IMR-90 (cell line): ENCODE results near the gene CDK6. TPM values are rescaled to one million over a fixed set of nuclear protein-coding genes. Genes with fewer than 3 reads are reported as not detected.

ENCODE experiments used
- ATAC-seq: fragments of 200-7000 bp; cut with Tn5 transposase; 2 replicates; pipeline ENCODE4 v1.9.1; 2020; ENCODE audit warnings: low read depth, mild to moderate bottlenecking, moderate library complexity
- BruUV-seq: library from RNA; stranded (reverse); fragments of 400-500 nt; replicated peaks from 2 replicates; lab custom pipeline; 2021; lab: Mats Ljungman, UMichigan
- CTCF ChIA-PET: fragments of 300-600 bp; formaldehyde crosslinking; extraction: SDS; loops from one replicate; lab custom pipeline; 2021; ENCODE audit warnings: antibody characterized with exemption; lab: Yijun Ruan, JAX
- POLR2A ChIA-PET: fragments of 300-600 bp; sonication (Branson Sonifier 250); formaldehyde crosslinking; loops from one replicate; lab custom pipeline; 2022; ENCODE audit warnings: antibody characterized with exemption; ENCODE audit not compliant: unreplicated experiment; lab: Charles Lee
- DNase-seq: peaks from one replicate; pipeline ENCODE4 v3.0.0; 2013
- H2AFZ ChIP-seq: replicated peaks from 2 replicates; pipeline ENCODE3; 2013; ENCODE audit warnings: low read length, mild to moderate bottlenecking; ENCODE audit not compliant: poor library complexity
- H2AK5ac ChIP-seq: 2 replicates; pipeline ENCODE4 v1.6.1; 2013; ENCODE audit warnings: low read depth, low read length, inconsistent platforms
- H2AK9ac ChIP-seq: replicated peaks from 2 replicates; pipeline ENCODE3; 2013; ENCODE audit warnings: mild to moderate bottlenecking, low read depth, low read length, moderate library complexity; ENCODE audit not compliant: poor library complexity
- H2BK120ac ChIP-seq: 2 replicates; pipeline ENCODE4 v1.6.1; 2013; ENCODE audit warnings: low read depth, low read length, inconsistent platforms
- H2BK15ac ChIP-seq: 3 replicates; pipeline ENCODE4 v1.6.1; 2013; ENCODE audit warnings: low read depth, low read length, inconsistent platforms
- H2BK20ac ChIP-seq: 2 replicates; pipeline ENCODE4 v1.6.1; 2013; ENCODE audit warnings: low read depth, mild to moderate bottlenecking, inconsistent platforms, low read length, moderate library complexity
- H2BK5ac ChIP-seq: 2 replicates; pipeline ENCODE4 v1.6.1; 2013; ENCODE audit warnings: mild to moderate bottlenecking, low read depth, low read length, inconsistent platforms; ENCODE audit not compliant: poor library complexity, severe bottlenecking
- H3K14ac ChIP-seq: replicated peaks from 2 replicates; pipeline ENCODE4 v1.6.1; 2013; ENCODE audit warnings: low read depth, low read length, inconsistent platforms
- H3K18ac ChIP-seq: 2 replicates; pipeline ENCODE4 v1.6.1; 2013; ENCODE audit warnings: low read depth, low read length, control low read depth
- H3K23ac ChIP-seq: 2 replicates; pipeline ENCODE4 v1.6.1; 2013; ENCODE audit warnings: low read depth, low read length, inconsistent platforms
- H3K27ac ChIP-seq: 2 replicates; pipeline ENCODE4 v1.5.1; 2013; ENCODE audit warnings: mild to moderate bottlenecking, control low read depth, low read length; ENCODE audit not compliant: insufficient read depth
- H3K27me3 ChIP-seq: 2 replicates; pipeline ENCODE4 v1.6.1; 2013; ENCODE audit warnings: low read length; ENCODE audit not compliant: control insufficient read depth, insufficient read depth
- H3K36me3 ChIP-seq: 2 replicates; pipeline ENCODE4 v1.6.1; 2013; ENCODE audit warnings: low read length, mixed read lengths; ENCODE audit not compliant: control insufficient read depth, insufficient read depth
- H3K4ac ChIP-seq: 2 replicates; pipeline ENCODE4 v1.6.1; 2013; ENCODE audit warnings: low read depth, low read length, inconsistent platforms
- H3K4me1 ChIP-seq: 2 replicates; pipeline ENCODE4 v1.6.1; 2013; ENCODE audit warnings: low read length, mixed read lengths; ENCODE audit not compliant: control insufficient read depth, insufficient read depth
- H3K4me2 ChIP-seq: 2 replicates; pipeline ENCODE4 v1.6.1; 2013; ENCODE audit warnings: low read depth, mild to moderate bottlenecking, control low read depth, low read length, moderate library complexity
- H3K4me3 ChIP-seq: 2 replicates; pipeline ENCODE4 v1.5.1; 2013; ENCODE audit warnings: low read depth, mild to moderate bottlenecking, control low read depth, low read length, moderate library complexity; ENCODE audit not compliant: insufficient read depth
- H3K56ac ChIP-seq: 2 replicates; pipeline ENCODE4 v1.6.1; 2013; ENCODE audit warnings: low read length, inconsistent platforms; ENCODE audit not compliant: insufficient read depth; ENCODE audit errors: extremely low read depth
- H3K79me1 ChIP-seq, 2 experiments: 2 replicates each; pipeline ENCODE4 v1.6.1; 2013; ENCODE audit warnings: low read length in 2 of 2, inconsistent platforms in 1 of 2, low read depth in 1 of 2
- H3K9ac ChIP-seq: 2 replicates; pipeline ENCODE4 v1.6.1; 2013; ENCODE audit warnings: low read depth, low read length, control low read depth
- H3K9me1 ChIP-seq: 2 replicates; pipeline ENCODE4 v1.6.1; 2013; ENCODE audit warnings: low read length, inconsistent platforms; ENCODE audit not compliant: insufficient read depth
- H3K9me3 ChIP-seq: 2 replicates; pipeline ENCODE4 v1.6.1; 2013; ENCODE audit warnings: low read length; ENCODE audit not compliant: control insufficient read depth, insufficient read depth
- H4K20me1 ChIP-seq: 2 replicates; pipeline ENCODE4 v1.6.1; 2013; ENCODE audit warnings: low read length, inconsistent platforms; ENCODE audit not compliant: insufficient read depth
- H4K5ac ChIP-seq: 2 replicates; pipeline ENCODE4 v1.6.1; 2013; ENCODE audit warnings: mild to moderate bottlenecking, low read depth, low read length, control low read depth
- H4K8ac ChIP-seq, 2 experiments: 2 replicates each; pipeline ENCODE4 v1.6.1; 2013; ENCODE audit warnings: low read depth in 2 of 2, low read length in 2 of 2, control low read depth in 1 of 2, inconsistent platforms in 1 of 2
- H4K91ac ChIP-seq: 2 replicates; pipeline ENCODE4 v1.6.1; 2013; ENCODE audit warnings: low read depth, low read length, inconsistent platforms; ENCODE audit not compliant: insufficient read depth
- BHLHE40 ChIP-seq: fragments of 150-350 bp; IDR thresholded peaks from 2 replicates; pipeline ENCODE4 v1.6.1; 2016; ENCODE audit warnings: mild to moderate bottlenecking, low read depth, low read length
- CEBPB ChIP-seq: IDR thresholded peaks from 2 replicates; pipeline ENCODE4 v1.6.1; 2012; ENCODE audit warnings: low read depth, low read length, improper control_type of control experiment
- CHD1 ChIP-seq: IDR thresholded peaks from 2 replicates; pipeline ENCODE4 v1.6.1; 2012; ENCODE audit warnings: low read depth, low read length, improper control_type of control experiment
- FOS ChIP-seq: fragments of 150-350 bp; IDR thresholded peaks from 2 replicates; pipeline ENCODE4 v1.6.1; 2016; ENCODE audit warnings: low read depth, low read length
- MAFK ChIP-seq: IDR thresholded peaks from 2 replicates; pipeline ENCODE4 v1.6.1; 2012; ENCODE audit warnings: low read depth, low read length, improper control_type of control experiment
- MAZ ChIP-seq: IDR thresholded peaks from 2 replicates; pipeline ENCODE4 v1.6.1; 2012; ENCODE audit warnings: low read depth, mild to moderate bottlenecking, low read length, improper control_type of control experiment, moderate library complexity, borderline replicate concordance
- MXI1 ChIP-seq: IDR thresholded peaks from 2 replicates; pipeline ENCODE4 v1.6.1; 2012; ENCODE audit warnings: low read depth, mild to moderate bottlenecking, low read length, moderate library complexity, borderline replicate concordance
- NFE2L2 ChIP-seq: fragments of 150-350 bp; IDR thresholded peaks from 2 replicates; pipeline ENCODE4 v1.6.1; 2016; ENCODE audit warnings: low read depth, mild to moderate bottlenecking, low read length
- POLR2A ChIP-seq: IDR thresholded peaks from 2 replicates; pipeline ENCODE4 v1.6.1; 2012; ENCODE audit warnings: mild to moderate bottlenecking, low read depth, low read length
- RAD21 ChIP-seq: IDR thresholded peaks from 2 replicates; pipeline ENCODE4 v1.6.1; 2012; ENCODE audit warnings: low read length, improper control_type of control experiment
- RCOR1 ChIP-seq: IDR thresholded peaks from 2 replicates; pipeline ENCODE4 v1.6.1; 2012; ENCODE audit warnings: mild to moderate bottlenecking, low read length, improper control_type of control experiment; ENCODE audit not compliant: insufficient replicate concordance
- RFX5 ChIP-seq: IDR thresholded peaks from 2 replicates; pipeline ENCODE4 v1.8.0; 2012; ENCODE audit warnings: low read depth, mild to moderate bottlenecking, low read length, moderate library complexity
- SMC3 ChIP-seq: fragments of 150-350 bp; IDR thresholded peaks from 2 replicates; pipeline ENCODE4 v1.6.1; 2016; ENCODE audit warnings: low read depth, mild to moderate bottlenecking, antibody characterized with exemption, low read length, moderate library complexity
- dilution Hi-C: fragments of 300-500 bp; cut with HindIII; formaldehyde crosslinking; loops from one replicate; pipeline ENCODE4 v1.14.3; 2018; ENCODE audit warnings: low sequenced_read_pairs; ENCODE audit not compliant: unreplicated experiment
- in situ Hi-C: fragments of 300-500 bp; cut with MboI; formaldehyde crosslinking; loops from 3 replicates; pipeline ENCODE4 v1.14.3; 2019; ENCODE audit warnings: low sequenced_read_pairs, inconsistent platforms, mixed read lengths
- intact Hi-C: fragments of 100-400 bp; cut with micrococcal nuclease; formaldehyde crosslinking; loops from 2 replicates; pipeline ENCODE4 v1.10.0; 2022
- polyA plus RNA-seq, 3 experiments: library from polyadenylated mRNA; depleted of rRNA; stranded (reverse); fragments of >200 nt; gene quantifications; 2 replicates each; pipeline ENCODE4 v1.2.3, GENCODE V29; 2012; ENCODE audit warnings: low replicate concordance in 1 of 3
- total RNA-seq: library from RNA; depleted of rRNA; stranded (reverse); fragments of >200 nt; gene quantifications from 2 replicates; pipeline ENCODE4 v1.2.3, GENCODE V29; 2012
- TF ChIP-seq, protein P1 (sequence below): conservative IDR thresholded peaks from 2 replicates; pipeline ENCODE4 v1.5.1; 2012; ENCODE audit warnings: mild to moderate bottlenecking, low read depth, low read length, improper control_type of control experiment
- TF ChIP-seq, protein P2 (sequence below): fragments of 150-350 bp; IDR thresholded peaks from 2 replicates; pipeline ENCODE4 v1.6.1; 2017; ENCODE audit warnings: mild to moderate bottlenecking, antibody characterized with exemption, low read length, low read depth

Gene CDK6
- total and polyA plus RNA-seq, 2 of the 4 experiments (the other 2 are of a cell fraction), result 21.5 to 195 TPM

DNA sequence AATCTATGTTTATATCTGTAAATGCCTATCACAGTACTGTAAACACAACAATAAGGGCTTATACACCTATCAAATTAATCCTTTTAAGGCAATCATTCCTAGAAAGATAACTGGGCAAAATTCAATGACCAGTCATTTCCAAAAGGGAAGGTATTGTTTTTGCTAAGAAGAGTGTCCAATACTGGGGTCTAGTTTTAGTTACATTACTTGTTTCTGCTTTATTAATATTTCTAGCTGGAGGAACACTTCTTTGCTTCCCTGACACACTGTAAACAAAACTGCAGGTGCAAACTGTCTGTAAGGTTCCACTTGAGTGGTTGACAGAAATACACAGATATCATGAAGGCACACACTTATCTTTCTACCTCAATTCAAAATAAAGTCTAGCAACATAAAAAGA lies 162.0 kb downstream of the CDK6 start:
- TF ChIP-seq POLR2A (no peak), RFX5 (no peak), MAZ (no peak), CEBPB (no peak), RAD21 (no peak), BHLHE40 (no peak), CHD1 (no peak), MXI1 (no peak), NFE2L2 (no peak), RCOR1 (no peak), MAFK (no peak), FOS (no peak), SMC3 (no peak)
- TF ChIP-seq, protein P1, sequence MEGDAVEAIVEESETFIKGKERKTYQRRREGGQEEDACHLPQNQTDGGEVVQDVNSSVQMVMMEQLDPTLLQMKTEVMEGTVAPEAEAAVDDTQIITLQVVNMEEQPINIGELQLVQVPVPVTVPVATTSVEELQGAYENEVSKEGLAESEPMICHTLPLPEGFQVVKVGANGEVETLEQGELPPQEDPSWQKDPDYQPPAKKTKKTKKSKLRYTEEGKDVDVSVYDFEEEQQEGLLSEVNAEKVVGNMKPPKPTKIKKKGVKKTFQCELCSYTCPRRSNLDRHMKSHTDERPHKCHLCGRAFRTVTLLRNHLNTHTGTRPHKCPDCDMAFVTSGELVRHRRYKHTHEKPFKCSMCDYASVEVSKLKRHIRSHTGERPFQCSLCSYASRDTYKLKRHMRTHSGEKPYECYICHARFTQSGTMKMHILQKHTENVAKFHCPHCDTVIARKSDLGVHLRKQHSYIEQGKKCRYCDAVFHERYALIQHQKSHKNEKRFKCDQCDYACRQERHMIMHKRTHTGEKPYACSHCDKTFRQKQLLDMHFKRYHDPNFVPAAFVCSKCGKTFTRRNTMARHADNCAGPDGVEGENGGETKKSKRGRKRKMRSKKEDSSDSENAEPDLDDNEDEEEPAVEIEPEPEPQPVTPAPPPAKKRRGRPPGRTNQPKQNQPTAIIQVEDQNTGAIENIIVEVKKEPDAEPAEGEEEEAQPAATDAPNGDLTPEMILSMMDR, result no peak
- TF ChIP-seq, protein P2, sequence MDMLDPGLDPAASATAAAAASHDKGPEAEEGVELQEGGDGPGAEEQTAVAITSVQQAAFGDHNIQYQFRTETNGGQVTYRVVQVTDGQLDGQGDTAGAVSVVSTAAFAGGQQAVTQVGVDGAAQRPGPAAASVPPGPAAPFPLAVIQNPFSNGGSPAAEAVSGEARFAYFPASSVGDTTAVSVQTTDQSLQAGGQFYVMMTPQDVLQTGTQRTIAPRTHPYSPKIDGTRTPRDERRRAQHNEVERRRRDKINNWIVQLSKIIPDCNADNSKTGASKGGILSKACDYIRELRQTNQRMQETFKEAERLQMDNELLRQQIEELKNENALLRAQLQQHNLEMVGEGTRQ, result no peak
- no TSS peak for BruUV-seq
- Histone ChIP-seq H3K23ac (no peak overlapping the region), H3K4ac (no peak overlapping the region), H4K5ac (no peak overlapping the region), H3K9me3 (no peaks in the 10 kb centered on the region), H3K56ac (no peak overlapping the region), H4K91ac (no peak overlapping the region), H3K9ac (no peak overlapping the region), H3K4me2 (no peak overlapping the region), H4K8ac (no peak overlapping the region), H3K18ac (no peak overlapping the region), H2AK5ac (no peak overlapping the region), H3K4me3 (no peak overlapping the region), H3K27me3 (no peaks in the 10 kb centered on the region), H2AFZ (no peak overlapping the region), H3K79me1 (peaks cover 32 to 59% of the 10 kb centered on the region in 2 experiments), H3K4me1 (peaks cover 2% of the 10 kb centered on the region), H2BK20ac (no peak overlapping the region), H2AK9ac (no peak overlapping the region), H3K14ac (no peak overlapping the region), H2BK5ac (no peak overlapping the region), H2BK15ac (no peak overlapping the region), H3K27ac (no peak overlapping the region), H3K36me3 (peaks cover 15% of the 10 kb centered on the region), H3K9me1 (peaks cover 9% of the 10 kb centered on the region; the same call in 1 of the 2 replicates), H4K20me1 (peaks cover 17% of the 10 kb centered on the region; the same call in 1 of the 2 replicates), H2BK120ac (no peak overlapping the region)
- ChIA-PET POLR2A (interaction anchor here (0.6 kb wide), 1 partner anchor 162 kb away, joined by 7 read pairs; the partner anchor contains the start of gene CDK6), CTCF (no interaction called here)
- dilution Hi-C loops, result no loop called here
- DNase-seq (no peak), ATAC-seq (no peak)
- intact Hi-C loops, result no loop called here
- in situ Hi-C loops, result no loop called here
